Fibroblast of villous mesenchyme (primary cell): ENCODE measurements around the gene TBC1D5. TPM values are rescaled to one million over a fixed set of nuclear protein-coding genes. Genes with fewer than 3 reads are reported as not detected.
"Not testable (repeated sequence)": the region's sequence is repeated elsewhere in the genome, so short reads cannot be mapped to it uniquely, and the experiment has no call there.

ENCODE experiments used
- DNase-seq: peaks from one replicate; pipeline ENCODE4 v3.0.0-alpha.2; 2010; ENCODE audit warnings: low read depth
- H3K4me3 ChIP-seq: 2 replicates; pipeline ENCODE4 v1.5.1; 2011; ENCODE audit warnings: low read depth, mild to moderate bottlenecking, low read length
- total RNA-seq: library from RNA; depleted of rRNA; stranded (reverse); fragments of >200 nt; gene quantifications from 2 replicates; pipeline ENCODE4 v1.2.3, GENCODE V29; 2012
- TF ChIP-seq, protein P1 (sequence below): IDR thresholded peaks from 2 replicates; pipeline ENCODE4 v1.5.1; 2012; ENCODE audit warnings: low read depth, mild to moderate bottlenecking, low read length; ENCODE audit not compliant: insufficient read depth

Gene TBC1D5
- total RNA-seq, 1 donor = 107 TPM

DNA sequence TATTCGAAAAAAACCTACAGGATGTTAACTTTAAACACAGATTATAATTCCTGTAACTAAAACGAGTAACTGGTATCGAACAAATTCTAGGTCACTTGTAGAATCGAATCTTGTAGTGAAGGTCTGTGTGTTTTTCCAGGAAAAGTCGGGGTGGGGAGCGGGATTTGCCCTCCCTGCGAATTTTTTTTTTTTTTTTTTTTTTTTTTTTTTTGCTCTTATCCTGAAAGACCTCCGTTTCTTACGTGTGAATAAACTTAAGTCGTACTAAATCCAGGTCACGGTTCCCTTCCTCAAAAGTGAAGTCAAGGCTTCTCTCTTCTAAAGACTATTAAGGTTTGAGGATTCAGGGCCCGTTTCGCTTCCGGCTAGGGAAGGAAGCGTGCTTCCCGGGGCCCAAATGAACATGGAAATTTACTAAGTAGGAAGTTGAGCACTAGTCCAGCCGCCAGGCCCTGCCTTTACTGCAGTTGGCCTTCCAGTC lies 770 bp downstream of the TBC1D5 start:
- peak overlapping the region; percentile 72 for H3K4me3 ChIP-seq
- TF ChIP-seq, protein P1, sequence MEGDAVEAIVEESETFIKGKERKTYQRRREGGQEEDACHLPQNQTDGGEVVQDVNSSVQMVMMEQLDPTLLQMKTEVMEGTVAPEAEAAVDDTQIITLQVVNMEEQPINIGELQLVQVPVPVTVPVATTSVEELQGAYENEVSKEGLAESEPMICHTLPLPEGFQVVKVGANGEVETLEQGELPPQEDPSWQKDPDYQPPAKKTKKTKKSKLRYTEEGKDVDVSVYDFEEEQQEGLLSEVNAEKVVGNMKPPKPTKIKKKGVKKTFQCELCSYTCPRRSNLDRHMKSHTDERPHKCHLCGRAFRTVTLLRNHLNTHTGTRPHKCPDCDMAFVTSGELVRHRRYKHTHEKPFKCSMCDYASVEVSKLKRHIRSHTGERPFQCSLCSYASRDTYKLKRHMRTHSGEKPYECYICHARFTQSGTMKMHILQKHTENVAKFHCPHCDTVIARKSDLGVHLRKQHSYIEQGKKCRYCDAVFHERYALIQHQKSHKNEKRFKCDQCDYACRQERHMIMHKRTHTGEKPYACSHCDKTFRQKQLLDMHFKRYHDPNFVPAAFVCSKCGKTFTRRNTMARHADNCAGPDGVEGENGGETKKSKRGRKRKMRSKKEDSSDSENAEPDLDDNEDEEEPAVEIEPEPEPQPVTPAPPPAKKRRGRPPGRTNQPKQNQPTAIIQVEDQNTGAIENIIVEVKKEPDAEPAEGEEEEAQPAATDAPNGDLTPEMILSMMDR = no peak
- DNase-seq = peak; percentile 90

- peak overlapping the region; percentile 72 for H3K4me3 ChIP-seq
- TF ChIP-seq, protein P1 = no peak
- DNase-seq = peak; percentile 42
These were observed 1.7 kb downstream of the TBC1D5 start for GRCh38 chr3:17740721-17741141.

DNA sequence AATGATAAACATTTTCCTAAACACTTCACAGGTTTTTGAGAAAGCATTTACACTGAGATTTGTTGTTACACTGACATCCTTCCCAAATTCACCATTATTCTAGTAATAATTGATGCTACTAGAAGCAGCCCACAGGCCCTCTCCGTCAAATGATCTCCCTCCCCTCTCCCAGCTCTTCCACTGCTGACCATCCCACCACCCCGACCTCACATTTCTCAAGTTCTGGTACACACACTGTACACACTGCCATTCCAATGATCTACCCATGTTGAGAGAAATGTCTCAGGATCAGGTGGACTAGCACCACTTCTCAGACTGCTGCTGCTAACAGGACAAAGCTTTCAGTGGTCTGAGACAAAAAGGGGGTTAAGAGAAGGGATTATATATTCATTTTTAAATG lies 3.5 kb downstream of the TBC1D5 start:
- DNase-seq = no peak
- no peak overlapping the region for H3K4me3 ChIP-seq
- TF ChIP-seq, protein P1 = no peak

GRCh38 chr3:17738219-17738618 lies 4.2 kb downstream of the TBC1D5 start:
- no peak for DNase-seq
- TF ChIP-seq, protein P1 = no peak
- H3K4me3 ChIP-seq = no peak overlapping the region

DNA sequence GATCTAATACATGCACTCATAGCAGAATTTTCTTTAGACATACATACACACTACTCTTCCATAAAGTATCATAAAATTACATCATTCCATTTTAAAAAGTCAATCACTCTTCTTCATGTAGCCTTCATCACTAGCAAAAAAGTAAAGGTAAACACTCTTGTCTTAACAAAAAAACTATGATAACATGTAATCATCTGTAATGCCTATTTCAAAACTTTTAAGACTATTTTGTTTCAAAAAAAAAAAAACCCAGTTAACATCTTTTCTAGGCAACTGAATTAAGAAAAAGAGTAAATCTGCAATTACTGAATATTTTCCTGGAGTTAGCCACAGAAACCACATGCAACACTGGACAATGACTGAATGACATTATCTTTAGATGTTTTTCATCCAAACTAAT lies 4.8 kb downstream of the TBC1D5 start:
- H3K4me3 ChIP-seq = no peak overlapping the region
- TF ChIP-seq, protein P1 = no peak
- DNase-seq = no peak

DNA sequence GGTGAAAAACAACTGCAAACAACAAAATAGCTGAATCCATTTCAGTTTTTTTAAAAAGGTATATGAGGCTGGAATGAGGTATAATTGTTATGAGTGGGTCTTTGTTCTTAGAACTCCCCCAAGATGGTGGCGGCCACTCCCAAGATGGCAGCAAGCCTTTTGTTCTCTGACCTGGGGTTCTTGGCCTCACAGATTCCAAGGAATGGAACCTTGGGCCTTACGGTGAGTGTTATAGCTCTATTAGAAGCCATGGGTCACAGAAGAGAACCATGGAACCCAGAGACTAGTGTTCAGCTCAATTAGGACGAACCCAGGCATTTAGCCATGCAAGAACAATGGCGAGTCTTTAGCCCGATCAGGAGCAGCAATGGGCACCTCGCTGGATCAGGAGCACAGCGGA lies 7.1 kb downstream of the TBC1D5 start:
- H3K4me3 ChIP-seq, DNase-seq: not testable (repeated sequence)

DNA sequence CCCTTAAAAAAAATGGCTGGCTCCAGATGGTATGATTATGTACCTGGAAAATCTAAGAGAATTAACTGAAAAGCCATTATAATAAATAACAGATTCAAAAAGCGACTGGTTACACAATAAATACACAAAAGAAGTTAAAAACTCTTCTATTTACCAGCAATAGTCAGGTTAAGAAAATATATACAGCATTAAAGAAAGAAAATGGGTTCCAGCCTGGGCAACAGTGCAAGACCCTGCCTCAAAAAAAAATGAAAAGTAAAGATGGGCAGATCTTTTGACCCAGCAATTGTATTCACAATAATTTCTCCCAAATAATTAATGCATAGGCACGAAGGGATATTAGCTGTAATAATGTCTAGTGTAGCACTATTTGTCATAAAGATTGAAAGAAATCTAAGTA lies 8.7 kb downstream of the TBC1D5 start:
- DNase-seq = no peak
- TF ChIP-seq, protein P1 = no peak
- no peak overlapping the region for H3K4me3 ChIP-seq

GRCh38 chr3:17733215-17733614 lies 9.2 kb downstream of the TBC1D5 start:
- TF ChIP-seq, protein P1 = no peak
- H3K4me3 ChIP-seq = no peak overlapping the region
- DNase-seq = no peak
